Trophoblast cell (in vitro differentiated cells and primary cell): ENCODE measurements around the gene GGA1.

Source experiments
- DNase-seq, 2 donors: peaks; one replicate each; pipeline ENCODE4 v3.0.0-alpha.2; 2016
- H2AFZ ChIP-seq: 2 replicates; pipeline ENCODE4 v1.6.1; 2013; ENCODE audit warnings: low read length, moderate library complexity, mild to moderate bottlenecking; ENCODE audit not compliant: insufficient read depth, poor library complexity
- H2AK5ac ChIP-seq: 2 replicates; pipeline ENCODE4 v1.6.1; 2013; ENCODE audit warnings: mild to moderate bottlenecking, low read length
- H2BK120ac ChIP-seq: 2 replicates; pipeline ENCODE4 v1.6.1; 2013; ENCODE audit warnings: low read length, mild to moderate bottlenecking, moderate library complexity; ENCODE audit not compliant: insufficient read depth, poor library complexity
- H2BK12ac ChIP-seq: 2 replicates; pipeline ENCODE4 v1.6.1; 2013; ENCODE audit warnings: mild to moderate bottlenecking, low read length, moderate library complexity
- H2BK5ac ChIP-seq: 2 replicates; pipeline ENCODE4 v1.6.1; 2013; ENCODE audit warnings: low read length, low read depth, moderate library complexity, mild to moderate bottlenecking; ENCODE audit not compliant: poor library complexity
- H3K14ac ChIP-seq: 2 replicates; pipeline ENCODE4 v1.6.1; 2013; ENCODE audit warnings: mild to moderate bottlenecking, low read length
- H3K18ac ChIP-seq: 2 replicates; pipeline ENCODE4 v1.6.1; 2013; ENCODE audit warnings: mild to moderate bottlenecking, low read length
- H3K23ac ChIP-seq: 2 replicates; pipeline ENCODE4 v1.6.1; 2013; ENCODE audit warnings: low read length
- H3K27ac ChIP-seq: 2 replicates; pipeline ENCODE4 v1.5.1; 2013; ENCODE audit warnings: low read depth, mild to moderate bottlenecking, inconsistent platforms, low read length, moderate library complexity
- H3K27me3 ChIP-seq: 2 replicates; pipeline ENCODE4 v1.6.1; 2013; ENCODE audit warnings: inconsistent platforms, mild to moderate bottlenecking, low read length, moderate library complexity; ENCODE audit not compliant: insufficient read depth
- H3K36me3 ChIP-seq, 2 experiments: 1 replicate in 1 of 2; 2 replicates in 1 of 2; pipeline ENCODE4 v1.6.1; 2013; ENCODE audit warnings: low read length in 2 of 2, mild to moderate bottlenecking in 2 of 2, moderate library complexity in 1 of 2; ENCODE audit not compliant: insufficient read depth in 2 of 2, control insufficient read depth in 1 of 2
- H3K4ac ChIP-seq: 2 replicates; pipeline ENCODE4 v1.6.1; 2013; ENCODE audit warnings: low read depth, mild to moderate bottlenecking, low read length, moderate library complexity
- H3K4me1 ChIP-seq, 2 experiments: 1 replicate in 1 of 2; 2 replicates in 1 of 2; pipeline ENCODE4 v1.6.1; 2013; ENCODE audit warnings: low read length in 2 of 2, mild to moderate bottlenecking in 2 of 2, moderate library complexity in 1 of 2; ENCODE audit not compliant: insufficient read depth in 2 of 2, control insufficient read depth in 1 of 2
- H3K4me2 ChIP-seq: 2 replicates; pipeline ENCODE4 v1.6.1; 2013; ENCODE audit warnings: inconsistent platforms, mild to moderate bottlenecking, low read length, moderate library complexity
- H3K4me3 ChIP-seq: 2 replicates; pipeline ENCODE4 v1.5.1; 2013; ENCODE audit warnings: mild to moderate bottlenecking, low read depth, low read length, inconsistent platforms
- H3K79me1 ChIP-seq: one replicate; pipeline ENCODE4 v1.6.1; 2013; ENCODE audit warnings: low read length
- H3K79me2 ChIP-seq: 2 replicates; pipeline ENCODE4 v1.6.1; 2013; ENCODE audit warnings: low read length, mild to moderate bottlenecking; ENCODE audit not compliant: control insufficient read depth, insufficient read depth, poor library complexity
- H3K9ac ChIP-seq: 2 replicates; pipeline ENCODE4 v1.6.1; 2013; ENCODE audit warnings: mild to moderate bottlenecking, low read length
- H3K9me3 ChIP-seq: 2 replicates; pipeline ENCODE4 v1.6.1; 2013; ENCODE audit warnings: low read depth, mild to moderate bottlenecking, control low read depth, inconsistent platforms, low read length; ENCODE audit not compliant: insufficient read depth
- H4K12ac ChIP-seq: 2 replicates; pipeline ENCODE4 v1.6.1; 2013; ENCODE audit warnings: low read depth, mild to moderate bottlenecking, low read length, moderate library complexity
- H4K8ac ChIP-seq: 2 replicates; pipeline ENCODE4 v1.6.1; 2013; ENCODE audit warnings: low read depth, mild to moderate bottlenecking, low read length, moderate library complexity
- H4K91ac ChIP-seq: one replicate; pipeline ENCODE4 v1.6.1; 2013; ENCODE audit warnings: low read depth, mild to moderate bottlenecking, low read length, moderate library complexity
- WGBS: extraction: QIAGEN DNeasy Blood & Tissue Kit; methylation state at CpG from one replicate; pipeline ENCODE4 v1.1.7; 2013; ENCODE audit warnings: missing lambda C conversion rate; ENCODE audit not compliant: insufficient read length, insufficient coverage; ENCODE audit errors: extremely low coverage; 5-methylcytosine and 5-hydroxymethylcytosine counted together

Gene GGA1

GRCh38 chr22:37639771-37640590, 31.3 kb downstream of the GGA1 start:
- peak overlapping the region; percentile 95 for H4K91ac ChIP-seq
- DNase-seq = peak in 1 of 2 donors; percentile 22
- no peaks in the 10 kb centered on the region for H3K27me3 ChIP-seq
- peak overlapping the region; percentile 93 for H2BK12ac ChIP-seq
- H3K4me1 ChIP-seq = peaks cover 22 to 25% of the 10 kb centered on the region in 2 experiments
- H3K18ac ChIP-seq = peak overlapping the region; percentile 90
- peak overlapping the region; percentile 78 for H3K14ac ChIP-seq
- peak overlapping the region; percentile 84 for H3K4ac ChIP-seq
- H3K79me2 ChIP-seq = peaks cover 9% of the 10 kb centered on the region
- H3K23ac ChIP-seq = peak overlapping the region; percentile 11
- H4K8ac ChIP-seq = peak overlapping the region; percentile 81
- peak overlapping the region; percentile 83 for H3K4me3 ChIP-seq
- H3K79me1 ChIP-seq = peaks cover 19% of the 10 kb centered on the region
- peaks cover 30 to 35% of the 10 kb centered on the region in 2 experiments for H3K36me3 ChIP-seq
- WGBS = no CpG with 5 or more reads among the region's 27 CpGs
- H4K12ac ChIP-seq = peak overlapping the region; percentile 36
- H2AK5ac ChIP-seq = peak overlapping the region; percentile 92
- peak overlapping the region; percentile 72 for H3K27ac ChIP-seq
- H2BK120ac ChIP-seq = peak overlapping the region; percentile 79
- H3K9ac ChIP-seq = peak overlapping the region; percentile 64
- H2AFZ ChIP-seq = no peak overlapping the region
- H2BK5ac ChIP-seq = peak overlapping the region; percentile 86
- H3K9me3 ChIP-seq = peaks cover 3% of the 10 kb centered on the region
- peak overlapping the region; percentile 60 for H3K4me2 ChIP-seq

- H3K4me2 ChIP-seq = peak overlapping the region; percentile 60
- DNase-seq = peak in 1 of 2 donors; percentile 58
- peak overlapping the region; percentile 72 for H3K27ac ChIP-seq
- no peaks in the 10 kb centered on the region for H3K27me3 ChIP-seq
- peak overlapping the region; percentile 47 for H3K14ac ChIP-seq
- peak overlapping the region; percentile 11 for H3K23ac ChIP-seq
- H4K91ac ChIP-seq = peak overlapping the region; percentile 95
- no peak overlapping the region for H3K4me3 ChIP-seq
- peaks cover 19% of the 10 kb centered on the region for H3K79me1 ChIP-seq
- H2BK12ac ChIP-seq = peak overlapping the region; percentile 93
- H3K4ac ChIP-seq = peak overlapping the region; percentile 73
- H2AK5ac ChIP-seq = peak overlapping the region; percentile 92
- H2AFZ ChIP-seq = no peak overlapping the region
- H3K9ac ChIP-seq = no peak overlapping the region
- peak overlapping the region; percentile 90 for H3K18ac ChIP-seq
- no CpG with 5 or more reads among the region's 24 CpGs for WGBS
- H3K4me1 ChIP-seq = peaks cover 22 to 25% of the 10 kb centered on the region in 2 experiments
- H4K12ac ChIP-seq = peak overlapping the region; percentile 10
- peak overlapping the region; percentile 79 for H2BK120ac ChIP-seq
- peak overlapping the region; percentile 86 for H2BK5ac ChIP-seq
- peaks cover 38 to 43% of the 10 kb centered on the region in 2 experiments for H3K36me3 ChIP-seq
- H3K79me2 ChIP-seq = peaks cover 9% of the 10 kb centered on the region
- peaks cover 3% of the 10 kb centered on the region for H3K9me3 ChIP-seq
- H4K8ac ChIP-seq = peak overlapping the region; percentile 23
These were observed 32.2 kb downstream of the GGA1 start for GRCh38 chr22:37640591-37641560.

- Histone ChIP-seq H2AK5ac (no peak overlapping the region), H3K79me1 (peaks cover 19% of the 10 kb centered on the region), H3K23ac (no peak overlapping the region), H3K14ac (peak overlapping the region; percentile 19), H3K9me3 (peaks cover 3% of the 10 kb centered on the region), H2BK12ac (no peak overlapping the region), H3K4ac (peak overlapping the region; percentile 39), H3K18ac (peak overlapping the region; percentile 39), H3K4me2 (peak overlapping the region; percentile 60), H3K27me3 (no peaks in the 10 kb centered on the region), H2AFZ (no peak overlapping the region), H3K4me1 (peaks cover 19 to 25% of the 10 kb centered on the region in 2 experiments), H3K27ac (peak overlapping the region; percentile 72), H3K79me2 (peaks cover 9% of the 10 kb centered on the region), H2BK5ac (peak overlapping the region; percentile 66), H3K9ac (no peak overlapping the region), H4K12ac (no peak overlapping the region), H2BK120ac (no peak overlapping the region), H4K91ac (peak overlapping the region; percentile 95), H3K4me3 (no peak overlapping the region), H4K8ac (no peak overlapping the region), H3K36me3 (peaks cover 41 to 45% of the 10 kb centered on the region in 2 experiments)
- no CpG with 5 or more reads among the region's 5 CpGs for WGBS
- DNase-seq = no peak
These were observed 32.9 kb downstream of the GGA1 start for GRCh38 chr22:37641561-37641949.

- Histone ChIP-seq H2AK5ac (no peak overlapping the region), H3K9me3 (peaks cover 3% of the 10 kb centered on the region), H2BK12ac (no peak overlapping the region), H3K4ac (no peak overlapping the region), H3K18ac (peak overlapping the region; percentile 7), H3K4me3 (no peak overlapping the region), H3K14ac (no peak overlapping the region), H3K4me2 (no peak overlapping the region), H3K36me3 (peaks cover 56 to 60% of the 10 kb centered on the region in 2 experiments), H3K23ac (no peak overlapping the region), H2BK5ac (no peak overlapping the region), H3K27ac (no peak overlapping the region), H3K79me2 (peaks cover 9% of the 10 kb centered on the region), H3K4me1 (peaks cover 19 to 23% of the 10 kb centered on the region in 2 experiments), H4K91ac (no peak overlapping the region), H2AFZ (no peak overlapping the region), H4K8ac (no peak overlapping the region), H2BK120ac (no peak overlapping the region), H4K12ac (no peak overlapping the region), H3K27me3 (no peaks in the 10 kb centered on the region), H3K9ac (no peak overlapping the region), H3K79me1 (peaks cover 19% of the 10 kb centered on the region)
- no CpG with 5 or more reads among the region's 9 CpGs for WGBS
- peak; percentile 72 to 91 for DNase-seq
These were observed 34.7 kb downstream of the GGA1 start for GRCh38 chr22:37643225-37643847.
